RKO (cell line): ENCODE data around the gene BBOX1.
A peak's percentile ranks its signal among the peaks of the same experiment; 100 is the strongest.
"Not testable (repeated sequence)": the region's sequence is repeated elsewhere in the genome, so short reads cannot be mapped to it uniquely, and the experiment has no call there.

ENCODE experiments used
- DNase-seq: peaks from one replicate; pipeline ENCODE4 v3.0.0-alpha.2; 2016; ENCODE audit warnings: low spot score

Gene BBOX1

GRCh38 chr11:27124514-27125264, 84.1 kb downstream of the BBOX1 start:
- peak; percentile 11 for DNase-seq

DNA sequence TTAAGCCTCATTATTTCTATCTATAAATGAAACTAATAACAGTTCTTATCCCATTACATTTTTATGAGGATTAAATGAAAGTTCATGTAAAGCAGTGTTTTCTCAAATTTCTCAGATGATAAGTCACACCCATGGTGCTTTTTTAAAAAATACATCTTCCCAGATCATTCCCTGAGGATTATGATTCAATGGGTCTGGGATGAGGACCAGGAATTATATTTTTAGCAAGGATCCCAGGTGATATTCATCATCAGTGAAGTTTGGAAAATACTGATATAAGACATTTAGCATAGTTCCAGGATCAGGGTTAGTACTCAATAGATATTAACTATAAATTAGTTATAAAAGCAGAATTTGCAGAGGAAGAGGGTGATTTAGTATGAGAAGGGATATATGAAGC, 89.1 kb downstream of the BBOX1 start:
- no peak for DNase-seq

- no peak for DNase-seq
Observed at GRCh38 chr11:27130806-27131205, 90.2 kb downstream of the BBOX1 start.

DNA sequence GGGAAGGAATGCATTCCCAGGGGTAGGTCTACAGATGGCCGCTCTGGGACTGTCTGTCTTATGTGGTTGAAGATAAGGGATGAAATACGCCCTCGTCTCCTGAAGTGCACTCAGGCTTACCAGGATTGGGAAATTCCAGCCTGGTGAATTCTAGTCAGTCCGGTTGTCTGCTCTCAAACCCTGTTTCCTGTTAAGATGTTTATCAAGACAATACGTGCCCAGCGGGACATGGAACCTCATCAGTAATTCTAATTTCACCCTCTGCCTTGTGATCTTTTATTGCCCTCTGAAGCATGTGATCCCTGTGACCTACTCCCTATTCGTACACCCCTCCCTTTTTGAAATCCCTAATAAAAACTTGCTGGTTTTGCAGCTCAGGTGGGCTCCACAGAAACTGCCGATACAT, 95.3 kb downstream of the BBOX1 start:
- not testable (repeated sequence) for DNase-seq

DNA sequence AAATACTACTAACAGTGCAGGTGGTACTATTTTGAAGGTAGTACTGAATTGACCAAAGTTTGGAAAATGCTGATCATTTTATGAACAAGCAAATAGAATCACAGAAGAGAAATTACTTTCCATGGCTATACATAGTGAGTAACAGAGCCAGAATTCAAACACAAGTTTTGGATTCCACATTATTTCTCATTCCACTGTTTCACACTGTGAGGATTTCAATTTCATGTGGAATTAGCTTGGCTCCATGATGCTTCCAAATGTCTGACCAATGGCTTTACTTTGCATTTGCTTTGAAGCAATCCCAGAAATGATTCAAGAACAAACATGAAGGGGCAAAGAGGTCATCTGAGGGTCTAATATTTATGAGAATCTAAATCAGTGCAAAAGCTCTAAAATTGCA, 98.1 kb downstream of the BBOX1 start:
- no peak for DNase-seq

DNA sequence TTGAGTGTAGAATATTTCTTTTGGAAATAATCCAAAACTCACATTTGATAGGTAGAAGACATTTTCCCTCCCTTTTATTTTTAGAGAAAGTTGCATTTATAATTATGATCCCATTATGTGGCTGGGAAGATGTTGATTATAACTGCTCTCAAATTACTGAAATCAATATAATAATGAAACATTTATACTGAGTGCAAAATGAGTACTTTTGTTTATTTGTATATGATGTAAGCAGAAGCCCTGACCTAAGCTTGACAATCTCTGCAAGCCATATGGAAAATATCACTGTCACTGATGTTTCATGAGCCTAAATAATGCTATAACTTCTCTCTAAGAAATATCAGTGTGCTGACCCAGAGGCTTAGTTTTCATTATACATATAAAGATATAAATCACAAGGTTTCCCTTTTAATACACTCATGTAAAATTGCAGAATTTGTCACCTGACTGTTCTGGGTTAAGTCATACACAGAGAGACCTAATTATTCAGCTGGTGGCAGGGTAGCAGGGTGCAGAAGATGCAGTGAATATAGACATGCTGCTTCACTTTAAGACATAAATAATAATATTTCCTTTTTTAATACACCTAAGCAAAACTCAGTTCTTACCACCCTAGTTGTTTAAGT, 99.2 kb downstream of the BBOX1 start:
- DNase-seq: no peak

GRCh38 chr11:27141576-27141975, 101.0 kb downstream of the BBOX1 start:
- DNase-seq: no peak

GRCh38 chr11:27147916-27148315, 107.3 kb downstream of the BBOX1 start:
- no peak for DNase-seq

GRCh38 chr11:27148506-27148905, 107.9 kb downstream of the BBOX1 start:
- DNase-seq: no peak

DNA sequence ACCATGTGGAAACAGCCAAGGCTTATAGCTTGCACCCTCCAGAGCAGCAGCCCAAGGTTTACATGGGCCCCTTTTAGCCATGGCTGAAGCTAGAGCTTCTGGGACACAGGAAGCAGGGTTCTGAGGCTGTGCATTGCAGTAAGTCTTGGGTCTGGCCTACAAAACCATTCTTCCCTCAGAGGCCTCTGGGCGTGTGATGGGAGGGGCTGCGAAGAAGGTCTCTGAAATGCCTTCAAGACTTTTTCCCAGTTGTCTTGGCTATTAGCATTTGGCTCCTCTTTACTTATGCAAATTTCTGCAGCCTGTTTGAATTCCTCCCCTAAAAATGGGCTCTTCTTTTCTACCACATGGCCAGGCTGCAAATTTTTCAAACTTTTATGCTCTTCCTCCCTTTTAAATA, 109.5 kb downstream of the BBOX1 start:
- DNase-seq: no peak

DNA sequence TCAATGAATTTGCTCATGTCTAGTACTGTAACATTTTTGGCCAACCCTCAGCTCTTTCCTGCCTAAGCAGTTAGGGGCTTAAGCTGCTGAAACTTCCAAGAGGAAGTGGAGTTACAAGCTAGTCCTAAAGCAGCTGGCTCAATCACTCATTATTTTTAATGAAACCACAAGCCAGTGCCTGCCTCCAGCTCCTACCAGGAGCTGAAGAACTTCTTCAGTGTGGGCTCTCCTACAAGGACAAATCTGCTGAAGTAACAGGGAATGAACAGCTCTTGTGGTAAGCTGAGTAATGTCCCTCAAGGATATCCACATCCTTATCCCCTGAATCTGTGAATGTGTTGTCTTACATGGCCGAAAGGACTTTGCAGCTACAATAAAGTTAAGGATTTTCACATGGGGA, 112.5 kb downstream of the BBOX1 start:
- DNase-seq: no peak

- DNase-seq: peak; percentile 88
Observed at GRCh38 chr11:27158456-27159334, 118.1 kb downstream of the BBOX1 start.

GRCh38 chr11:27159335-27159679, 118.7 kb downstream of the BBOX1 start:
- no peak for DNase-seq

DNA sequence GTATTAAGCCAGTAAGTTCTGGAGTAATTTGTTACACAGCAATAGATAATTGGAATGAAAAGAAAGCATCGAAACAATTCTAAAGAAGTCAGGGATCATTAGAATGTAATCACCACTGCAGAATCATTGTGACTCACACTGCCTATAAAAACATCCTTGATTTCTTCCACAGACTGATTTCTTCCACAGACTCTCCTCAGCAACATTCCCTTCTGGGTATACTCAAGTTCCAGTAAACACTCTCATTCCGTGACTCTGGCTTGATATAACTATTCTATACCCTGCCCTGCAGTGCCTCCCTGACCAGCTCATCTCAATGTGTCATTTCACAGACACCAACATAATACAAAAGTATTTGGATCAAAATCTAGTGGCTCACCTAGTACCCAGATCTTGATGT, 120.5 kb downstream of the BBOX1 start:
- no peak for DNase-seq

- no peak for DNase-seq
Observed at GRCh38 chr11:27162237-27162636, 121.6 kb downstream of the BBOX1 start.

DNA sequence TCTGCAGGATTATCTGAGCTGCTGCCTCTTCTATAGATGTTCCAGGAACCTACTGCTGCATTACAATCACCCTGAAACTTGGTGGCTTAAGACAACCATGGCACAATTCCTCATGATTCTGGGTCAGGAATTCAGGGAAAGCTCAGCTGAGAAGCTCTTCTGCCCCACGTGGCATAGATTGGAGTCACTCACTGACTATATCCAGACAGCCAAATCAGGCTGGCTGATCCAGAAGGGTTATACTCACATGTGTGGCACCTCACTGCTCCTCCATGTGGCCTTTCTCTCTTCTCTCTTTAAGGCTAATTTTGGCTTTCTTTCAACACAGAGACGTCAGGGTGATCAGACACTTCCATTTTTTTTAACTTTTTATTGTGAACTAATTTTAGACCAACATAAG, 125.5 kb downstream of the BBOX1 start:
- DNase-seq: peak; percentile 11

GRCh38 chr11:27171376-27171958, 130.9 kb downstream of the BBOX1 start:
- DNase-seq: no peak

GRCh38 chr11:27173545-27173944, 132.9 kb downstream of the BBOX1 start:
- no peak for DNase-seq

- DNase-seq: no peak
Observed at GRCh38 chr11:27174021-27174420, 133.4 kb downstream of the BBOX1 start.

- DNase-seq: no peak
Observed at GRCh38 chr11:27174672-27175210, 134.1 kb downstream of the BBOX1 start.

DNA sequence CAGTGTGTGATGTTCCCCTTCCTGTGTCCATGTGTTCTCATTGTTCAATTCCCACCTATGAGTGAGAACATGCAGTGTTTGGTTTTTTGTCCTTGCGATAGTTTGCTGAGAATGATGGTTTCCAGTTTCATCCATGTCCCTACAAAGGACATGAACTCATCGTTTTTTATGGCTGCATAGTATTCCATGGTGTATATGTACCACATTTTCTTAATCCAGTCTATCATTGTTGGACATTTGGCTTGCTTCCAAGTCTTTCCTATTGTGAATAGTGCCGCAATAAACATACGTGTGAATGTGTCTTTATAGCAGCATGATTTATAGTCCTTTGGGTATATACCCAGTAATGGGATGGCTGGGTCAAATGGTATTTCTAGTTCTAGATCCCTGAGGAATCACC, 134.9 kb downstream of the BBOX1 start:
- DNase-seq: not testable (repeated sequence)
